HG02938 (cell line): ENCODE measurements around the gene ASF1A.
"Not testable (repeated sequence)": the region's sequence is repeated elsewhere in the genome, so short reads cannot be mapped to it uniquely, and the experiment has no call there.

Source experiments
- ATAC-seq: cut with Tn5 transposase; IDR thresholded peaks from one replicate; pipeline ENCODE4 v1.9.1; 2021; ENCODE audit warnings: mild to moderate bottlenecking, moderate library complexity; ENCODE audit not compliant: unreplicated experiment

The ASF1A gene

GRCh38 chr6:118893807-118894424 lies at the start of gene ASF1A:
Gene ASF1A (plus strand): TSS chr6:118894152. CDS start chr6:118894414, 262 bp downstream.
- peak; percentile 56 for ATAC-seq

GRCh38 chr6:118844915-118845314 lies 49.0 kb upstream of the ASF1A start:
- ATAC-seq = peak; percentile 61

GRCh38 chr6:118853408-118853807 lies 40.5 kb upstream of the ASF1A start:
- no peak for ATAC-seq

- ATAC-seq = no peak
Measured at GRCh38 chr6:118856301-118856700, 37.7 kb upstream of the ASF1A start.

- peak; percentile 74 for ATAC-seq
Measured at GRCh38 chr6:118859517-118860064, 34.4 kb upstream of the ASF1A start.

- ATAC-seq = no peak
Measured at GRCh38 chr6:118860363-118860762, 33.6 kb upstream of the ASF1A start.

- no peak for ATAC-seq
Measured at GRCh38 chr6:118860880-118861279, 33.1 kb upstream of the ASF1A start.

- ATAC-seq = no peak
Measured at GRCh38 chr6:118862443-118862842, 31.5 kb upstream of the ASF1A start.

- no peak for ATAC-seq
Measured at GRCh38 chr6:118864341-118865099, 29.4 kb upstream of the ASF1A start.

- ATAC-seq = no peak
Measured at GRCh38 chr6:118865100-118865391, 28.9 kb upstream of the ASF1A start.

GRCh38 chr6:118867181-118867580 lies 26.8 kb upstream of the ASF1A start:
- no peak for ATAC-seq

GRCh38 chr6:118868901-118869300 lies 25.1 kb upstream of the ASF1A start:
- ATAC-seq = not testable (repeated sequence)

GRCh38 chr6:118869350-118869749 lies 24.6 kb upstream of the ASF1A start:
- no peak for ATAC-seq

- ATAC-seq = no peak
Measured at GRCh38 chr6:118869894-118870589, 23.9 kb upstream of the ASF1A start.

- no peak for ATAC-seq
Measured at GRCh38 chr6:118871331-118871730, 22.6 kb upstream of the ASF1A start.

- ATAC-seq = no peak
Measured at GRCh38 chr6:118872318-118872717, 21.6 kb upstream of the ASF1A start.

GRCh38 chr6:118872726-118873125 lies 21.2 kb upstream of the ASF1A start:
- ATAC-seq = no peak

- no peak for ATAC-seq
Measured at GRCh38 chr6:118873239-118873638, 20.7 kb upstream of the ASF1A start.

GRCh38 chr6:118875672-118876071 lies 18.3 kb upstream of the ASF1A start:
- ATAC-seq = no peak

- no peak for ATAC-seq
Measured at GRCh38 chr6:118876198-118876597, 17.8 kb upstream of the ASF1A start.

GRCh38 chr6:118876814-118877213 lies 17.1 kb upstream of the ASF1A start:
- ATAC-seq = no peak

GRCh38 chr6:118877806-118878205 lies 16.1 kb upstream of the ASF1A start:
- ATAC-seq = no peak
